T-helper 17 cell (primary cell): ENCODE results near the gene SND1. TPM values are rescaled to one million over a fixed set of nuclear protein-coding genes. Genes with fewer than 3 reads are reported as not detected.

Experiments
- ATAC-seq: fragments of 150-1000 bp; cut with Tn5 transposase; 2 replicates; pipeline ENCODE4 v1.10.0; 2021; ENCODE audit warnings: mild to moderate bottlenecking, moderate library complexity
- DNase-seq, 3 donors: peaks; one replicate each; pipeline versions ENCODE4 v3.0.0 to v3.0.0-alpha.2; 2020 to 2021
- H3K9me3 ChIP-seq: one replicate; pipeline ENCODE4 v1.7.0; 2013; ENCODE audit warnings: low read length, mild to moderate bottlenecking; ENCODE audit not compliant: control insufficient read depth, poor library complexity, severe bottlenecking
- H3K27ac Mint-ChIP-seq: one replicate; pipeline ENCODE4 v1.8.0; 2022; ENCODE audit warnings: mild to moderate bottlenecking, moderate library complexity, mixed read lengths
- H3K27me3 Mint-ChIP-seq: one replicate; pipeline ENCODE4 v1.8.0; 2022; ENCODE audit warnings: mixed read lengths
- H3K36me3 Mint-ChIP-seq: one replicate; pipeline ENCODE4 v1.8.0; 2022; ENCODE audit warnings: low read depth, mixed read lengths
- H3K4me1 Mint-ChIP-seq: one replicate; pipeline ENCODE4 v1.8.0; 2022; ENCODE audit warnings: mild to moderate bottlenecking, mixed read lengths
- H3K4me3 Mint-ChIP-seq: one replicate; pipeline ENCODE4 v1.8.0; 2022; ENCODE audit warnings: mild to moderate bottlenecking, moderate library complexity, mixed read lengths
- total RNA-seq, 4 donors: library from RNA in 2 of 4; stranded (reverse) in 2 of 4; gene quantifications; one replicate each; pipeline ENCODE4 v1.2.3 and lab custom pipeline; 2022 to 2026

Gene SND1
- total RNA-seq, 2 donors from 2014 or later: 201 to 208 TPM

- Mint-ChIP-seq H3K4me1 (peaks cover 19% of the 10 kb centered on the region), H3K36me3 (peaks cover 2% of the 10 kb centered on the region), H3K4me3 (peak overlapping the region; percentile 75), H3K27ac (no peak overlapping the region), H3K27me3 (peaks cover 6% of the 10 kb centered on the region)
- no peak for DNase-seq
- H3K9me3 ChIP-seq: no peaks in the 10 kb centered on the region
- no peak for ATAC-seq
These were observed 380.7 kb downstream of the SND1 start for GRCh38 chr7:128032605-128033235.

- H3K27ac Mint-ChIP-seq: no peak overlapping the region
- peaks cover 2% of the 10 kb centered on the region for H3K36me3 Mint-ChIP-seq
- no peaks in the 10 kb centered on the region for H3K9me3 ChIP-seq
- ATAC-seq (no peak), DNase-seq (no peak)
- peaks cover 19% of the 10 kb centered on the region for H3K4me1 Mint-ChIP-seq
- peaks cover 6% of the 10 kb centered on the region for H3K27me3 Mint-ChIP-seq
- H3K4me3 Mint-ChIP-seq: peak overlapping the region; percentile 75
These were observed 381.3 kb downstream of the SND1 start for GRCh38 chr7:128033246-128033645.

- H3K4me1 Mint-ChIP-seq: peaks cover 14% of the 10 kb centered on the region
- no peak overlapping the region for H3K27ac Mint-ChIP-seq
These were observed 382.8 kb downstream of the SND1 start for GRCh38 chr7:128034825-128035224.

GRCh38 chr7:128035712-128036111 lies 383.7 kb downstream of the SND1 start:
- peaks cover 10% of the 10 kb centered on the region for H3K4me1 Mint-ChIP-seq
- H3K27me3 Mint-ChIP-seq: no peaks in the 10 kb centered on the region
- H3K36me3 Mint-ChIP-seq: peaks cover 3% of the 10 kb centered on the region
- ATAC-seq (no peak), DNase-seq (no peak)
- H3K9me3 ChIP-seq: no peaks in the 10 kb centered on the region
- H3K27ac Mint-ChIP-seq: peak overlapping the region; percentile 16
- no peak overlapping the region for H3K4me3 Mint-ChIP-seq

More at GRCh38 chr7:128034825-128035224, 382.8 kb downstream of the SND1 start:
- Mint-ChIP-seq H3K36me3 (peaks cover 3% of the 10 kb centered on the region), H3K27me3 (no peaks in the 10 kb centered on the region), H3K4me3 (no peak overlapping the region)
- no peak for ATAC-seq
- no peaks in the 10 kb centered on the region for H3K9me3 ChIP-seq
- DNase-seq: no peak

GRCh38 chr7:128036226-128036940 lies 384.4 kb downstream of the SND1 start:
- no peak for ATAC-seq
- H3K4me3 Mint-ChIP-seq: no peak overlapping the region
- H3K36me3 Mint-ChIP-seq: peaks cover 3% of the 10 kb centered on the region
- H3K4me1 Mint-ChIP-seq: peaks cover 13% of the 10 kb centered on the region
- peak overlapping the region; percentile 8 for H3K27ac Mint-ChIP-seq
- DNase-seq: no peak
- no peaks in the 10 kb centered on the region for H3K27me3 Mint-ChIP-seq
- H3K9me3 ChIP-seq: no peaks in the 10 kb centered on the region

GRCh38 chr7:128037081-128037480 lies 385.1 kb downstream of the SND1 start:
- Mint-ChIP-seq H3K27ac (peak overlapping the region; percentile 8), H3K4me3 (no peak overlapping the region), H3K36me3 (peaks cover 2% of the 10 kb centered on the region), H3K27me3 (no peaks in the 10 kb centered on the region), H3K4me1 (peaks cover 15% of the 10 kb centered on the region)
- H3K9me3 ChIP-seq: no peaks in the 10 kb centered on the region
- DNase-seq: no peak
- ATAC-seq: no peak

GRCh38 chr7:128037880-128038619 lies 386.1 kb downstream of the SND1 start:
- ATAC-seq (no peak), DNase-seq (no peak)
- H3K27me3 Mint-ChIP-seq: no peaks in the 10 kb centered on the region
- peaks cover 2% of the 10 kb centered on the region for H3K36me3 Mint-ChIP-seq
- H3K4me3 Mint-ChIP-seq: no peak overlapping the region
- H3K9me3 ChIP-seq: no peaks in the 10 kb centered on the region
- no peak overlapping the region for H3K27ac Mint-ChIP-seq
- H3K4me1 Mint-ChIP-seq: peaks cover 15% of the 10 kb centered on the region

GRCh38 chr7:128039544-128039953 lies 387.6 kb downstream of the SND1 start:
- peaks cover 2% of the 10 kb centered on the region for H3K36me3 Mint-ChIP-seq
- H3K9me3 ChIP-seq: no peaks in the 10 kb centered on the region
- peaks cover 19% of the 10 kb centered on the region for H3K4me1 Mint-ChIP-seq
- no peak for ATAC-seq
- no peaks in the 10 kb centered on the region for H3K27me3 Mint-ChIP-seq
- H3K27ac Mint-ChIP-seq: no peak overlapping the region
- DNase-seq: no peak
- no peak overlapping the region for H3K4me3 Mint-ChIP-seq

- H3K36me3 Mint-ChIP-seq: peaks cover 2% of the 10 kb centered on the region
- no peak overlapping the region for H3K4me3 Mint-ChIP-seq
- no peak for DNase-seq
- peaks cover 23% of the 10 kb centered on the region for H3K4me1 Mint-ChIP-seq
- H3K9me3 ChIP-seq: no peaks in the 10 kb centered on the region
- ATAC-seq: no peak
- H3K27me3 Mint-ChIP-seq: no peaks in the 10 kb centered on the region
- no peak overlapping the region for H3K27ac Mint-ChIP-seq
These were observed 388.2 kb downstream of the SND1 start for GRCh38 chr7:128040205-128040604.

- Mint-ChIP-seq H3K27me3 (no peaks in the 10 kb centered on the region), H3K27ac (no peak overlapping the region), H3K4me1 (peaks cover 22% of the 10 kb centered on the region), H3K36me3 (peaks cover 2% of the 10 kb centered on the region), H3K4me3 (no peak overlapping the region)
- no peak for ATAC-seq
- H3K9me3 ChIP-seq: no peaks in the 10 kb centered on the region
- no peak for DNase-seq
These were observed 389.2 kb downstream of the SND1 start for GRCh38 chr7:128041203-128041602.

GRCh38 chr7:128042012-128042411 lies 390.0 kb downstream of the SND1 start:
- peaks cover 2% of the 10 kb centered on the region for H3K36me3 Mint-ChIP-seq
- ATAC-seq: no peak
- no peaks in the 10 kb centered on the region for H3K9me3 ChIP-seq
- H3K27me3 Mint-ChIP-seq: no peaks in the 10 kb centered on the region
- peaks cover 22% of the 10 kb centered on the region for H3K4me1 Mint-ChIP-seq
- no peak for DNase-seq
- H3K27ac Mint-ChIP-seq: peak overlapping the region; percentile 47
- H3K4me3 Mint-ChIP-seq: no peak overlapping the region

- Mint-ChIP-seq H3K36me3 (no peaks in the 10 kb centered on the region), H3K4me3 (no peak overlapping the region), H3K4me1 (peaks cover 18% of the 10 kb centered on the region), H3K27ac (peak overlapping the region; percentile 16), H3K27me3 (no peaks in the 10 kb centered on the region)
- ATAC-seq (no peak), DNase-seq (no peak)
- H3K9me3 ChIP-seq: no peaks in the 10 kb centered on the region
These were observed 392.1 kb downstream of the SND1 start for GRCh38 chr7:128044064-128044463.

- peaks cover 27% of the 10 kb centered on the region for H3K4me1 Mint-ChIP-seq
- no peak for ATAC-seq
- no peaks in the 10 kb centered on the region for H3K27me3 Mint-ChIP-seq
- DNase-seq: no peak
- no peaks in the 10 kb centered on the region for H3K9me3 ChIP-seq
- peak overlapping the region; percentile 47 for H3K4me3 Mint-ChIP-seq
- no peak overlapping the region for H3K27ac Mint-ChIP-seq
- no peaks in the 10 kb centered on the region for H3K36me3 Mint-ChIP-seq
These were observed 393.2 kb downstream of the SND1 start for GRCh38 chr7:128045158-128045557.
